ENCODE results near the gene ZNF593OS.

Gene ZNF593OS

DNA sequence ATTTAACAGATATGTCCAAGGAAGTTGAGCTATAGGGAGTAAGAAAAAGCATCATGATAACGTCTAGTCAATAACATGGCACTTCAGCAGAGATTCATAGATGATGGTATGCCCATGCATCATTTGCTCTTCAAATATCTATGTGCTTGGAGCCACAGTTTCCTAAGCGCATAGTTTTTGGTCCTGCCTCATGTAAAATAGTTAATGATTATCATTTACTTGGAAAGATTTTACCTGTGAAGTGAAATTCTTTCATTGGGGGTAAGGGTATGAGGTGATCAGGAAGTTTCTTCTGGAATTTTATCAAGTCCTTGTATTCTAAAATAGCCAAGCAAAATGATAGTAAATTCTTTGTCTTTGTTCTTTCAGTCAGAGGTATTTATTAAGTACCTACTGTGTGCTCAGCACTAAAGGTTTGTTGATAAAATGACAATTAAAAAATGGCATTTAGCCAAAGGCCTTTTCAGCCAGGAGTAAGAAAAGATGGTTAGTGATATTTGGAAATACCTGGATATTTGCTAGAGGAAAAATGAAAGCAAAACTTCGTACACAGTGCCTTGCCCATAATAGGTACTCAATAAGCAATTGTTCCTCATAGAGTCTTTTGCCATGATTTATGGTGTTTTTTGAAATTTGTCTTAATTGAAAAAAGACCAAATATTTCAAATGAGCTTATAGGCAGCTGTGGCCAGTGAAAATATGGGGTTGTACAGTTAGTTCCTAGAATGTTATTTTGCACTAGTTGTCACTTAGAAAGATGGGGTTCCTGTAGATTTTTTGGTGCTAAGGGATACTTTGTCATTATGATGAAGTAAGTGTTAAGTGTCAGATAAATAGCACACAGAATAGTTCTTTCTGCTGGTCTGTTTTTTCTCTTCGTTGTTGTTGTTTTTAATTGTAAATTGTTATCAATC lies 47.0 kb downstream of the ZNF593OS start:
- DNase-seq = no peak

GRCh38 chr1:26122988-26123973 lies 48.4 kb downstream of the ZNF593OS start:
- no peak for DNase-seq

DNA sequence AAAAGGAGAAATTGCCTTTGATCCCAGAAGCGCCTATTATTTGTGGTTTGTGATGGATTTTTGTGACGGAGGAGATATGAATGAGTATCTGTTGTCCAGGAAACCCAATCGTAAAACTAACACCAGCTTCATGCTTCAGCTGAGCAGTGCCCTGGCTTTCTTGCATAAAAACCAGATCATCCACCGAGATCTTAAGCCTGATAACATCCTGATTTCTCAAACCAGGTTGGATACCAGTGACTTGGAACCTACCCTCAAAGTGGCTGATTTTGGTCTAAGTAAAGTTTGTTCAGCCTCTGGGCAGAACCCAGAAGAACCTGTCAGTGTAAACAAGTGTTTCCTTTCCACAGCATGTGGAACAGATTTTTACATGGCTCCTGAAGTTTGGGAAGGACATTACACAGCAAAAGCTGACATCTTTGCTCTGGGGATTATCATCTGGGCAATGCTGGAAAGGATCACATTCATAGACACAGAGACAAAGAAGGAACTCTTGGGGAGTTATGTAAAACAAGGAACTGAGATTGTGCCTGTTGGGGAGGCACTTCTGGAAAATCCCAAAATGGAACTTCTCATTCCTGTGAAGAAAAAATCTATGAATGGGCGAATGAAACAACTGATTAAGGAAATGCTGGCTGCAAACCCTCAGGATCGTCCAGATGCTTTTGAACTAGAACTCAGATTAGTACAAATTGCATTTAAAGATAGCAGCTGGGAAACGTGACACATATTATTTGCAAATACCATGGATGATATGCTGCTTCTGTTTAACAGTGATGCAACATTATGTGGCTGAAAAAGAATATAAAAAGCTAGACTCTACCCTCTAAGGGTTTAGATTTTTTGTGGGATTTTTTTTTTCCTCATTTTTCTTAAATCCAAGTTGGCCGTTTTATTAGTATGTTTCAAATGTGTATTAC lies 49.5 kb downstream of the ZNF593OS start:
- no peak for DNase-seq

DNA sequence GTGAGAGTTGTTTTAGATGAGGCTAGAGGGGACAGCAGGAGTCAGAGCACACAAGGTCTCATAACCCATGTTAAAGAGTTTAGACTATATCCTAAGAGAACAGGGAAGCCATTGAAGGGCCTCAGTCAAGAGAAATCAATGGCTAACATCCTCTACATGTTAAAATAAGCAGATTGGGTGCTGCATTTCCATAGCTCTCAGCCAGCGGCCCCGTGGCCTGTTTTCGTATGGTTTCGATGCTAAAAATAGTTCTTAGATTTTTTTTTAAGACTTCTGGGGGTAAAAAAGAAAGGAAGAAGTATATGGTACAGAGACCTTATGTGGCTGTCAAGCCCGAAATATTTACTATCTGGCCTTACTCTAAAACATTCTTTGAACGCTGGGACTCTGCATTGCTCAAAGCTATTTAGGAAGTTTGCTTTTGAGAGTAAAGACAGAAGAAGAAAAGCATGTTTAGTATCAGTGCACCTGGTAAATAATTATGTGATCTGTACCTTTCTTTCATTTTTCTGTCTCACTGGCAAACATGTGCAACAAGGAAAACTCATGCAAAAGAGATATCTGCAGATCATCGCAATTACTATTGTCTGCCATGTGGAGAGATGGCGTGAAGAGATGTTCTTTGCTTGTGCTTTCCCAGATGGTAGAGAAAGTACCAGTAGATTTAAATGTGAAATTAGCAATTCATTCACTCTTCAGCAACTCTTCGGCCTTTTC lies 51.6 kb downstream of the ZNF593OS start:
- no peak for DNase-seq
